GM19452 (cell line): Measurements from ENCODE around the gene TRPM3.

ENCODE experiments used
- ATAC-seq: cut with Tn5 transposase; IDR thresholded peaks from one replicate; pipeline ENCODE4 v1.9.1; 2021; ENCODE audit not compliant: unreplicated experiment

The TRPM3 gene

DNA sequence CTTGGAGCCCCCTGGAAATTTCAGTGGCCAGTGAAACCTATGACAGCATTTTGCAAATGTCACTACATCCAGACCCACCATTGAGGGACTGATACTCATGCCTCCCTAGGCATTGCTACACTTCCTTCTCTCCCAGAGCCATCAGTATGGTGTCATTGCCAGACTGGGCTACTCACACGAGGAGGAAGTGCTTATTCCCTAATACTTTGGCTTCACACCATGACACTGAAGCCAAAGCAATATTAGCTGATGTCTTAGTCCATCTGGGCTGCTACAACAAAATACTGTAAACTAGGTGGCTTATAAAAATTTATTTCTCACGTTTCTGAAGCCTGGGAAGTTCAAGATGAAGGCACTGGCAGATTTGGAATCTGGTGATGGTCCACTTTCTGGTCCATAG, 22.6 kb downstream of the TRPM3 start:
- ATAC-seq: no peak

DNA sequence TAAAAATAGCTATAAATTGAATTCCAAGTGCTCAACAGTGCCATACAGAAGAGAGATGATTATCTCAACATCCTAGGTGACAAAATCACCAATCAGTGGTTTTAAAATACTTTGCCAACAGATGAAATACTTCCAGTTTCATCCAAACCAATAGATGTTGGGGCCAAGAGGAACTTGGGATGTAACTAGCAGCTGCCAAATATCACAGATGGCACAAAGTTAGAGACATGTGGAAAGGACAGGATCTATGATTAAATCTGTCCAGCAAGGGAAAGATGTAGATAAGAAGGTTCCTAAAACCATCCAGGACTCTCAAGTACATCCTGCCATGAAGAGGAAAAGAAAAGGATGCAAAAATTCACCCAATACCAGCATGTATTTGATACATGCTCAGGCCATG, 23.8 kb downstream of the TRPM3 start:
- no peak for ATAC-seq

DNA sequence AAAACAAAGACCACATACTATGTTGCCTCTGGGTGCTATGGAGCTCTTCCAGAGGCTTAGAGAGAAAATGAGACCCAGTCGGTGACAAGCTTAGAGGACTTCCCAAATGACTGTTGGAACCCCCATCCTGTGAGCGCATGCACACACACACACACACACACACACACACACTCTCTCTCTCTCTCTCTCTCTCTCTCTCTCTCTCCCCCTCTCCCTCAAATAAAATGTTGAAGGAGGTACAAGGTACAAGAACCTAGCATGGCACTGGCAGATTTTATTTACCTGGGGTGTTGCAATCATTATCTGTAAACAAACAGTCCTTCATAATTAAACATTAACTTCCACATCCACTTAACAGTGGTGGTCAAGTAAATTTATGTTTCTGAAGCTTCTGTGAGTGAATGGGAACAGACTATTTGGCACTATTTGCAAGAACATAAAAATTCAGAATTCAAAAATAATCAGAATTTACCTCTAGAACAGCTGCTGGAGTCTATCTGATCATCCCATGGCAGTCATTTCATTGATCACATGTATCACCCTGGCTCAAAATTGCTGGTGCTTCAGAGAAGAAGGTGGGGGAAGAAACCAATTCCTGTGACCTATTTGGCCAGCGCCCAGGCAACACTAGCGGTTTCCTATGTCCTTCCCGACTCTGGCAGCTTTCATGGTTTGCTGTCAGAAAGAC, 24.9 kb downstream of the TRPM3 start:
- ATAC-seq: no peak

DNA sequence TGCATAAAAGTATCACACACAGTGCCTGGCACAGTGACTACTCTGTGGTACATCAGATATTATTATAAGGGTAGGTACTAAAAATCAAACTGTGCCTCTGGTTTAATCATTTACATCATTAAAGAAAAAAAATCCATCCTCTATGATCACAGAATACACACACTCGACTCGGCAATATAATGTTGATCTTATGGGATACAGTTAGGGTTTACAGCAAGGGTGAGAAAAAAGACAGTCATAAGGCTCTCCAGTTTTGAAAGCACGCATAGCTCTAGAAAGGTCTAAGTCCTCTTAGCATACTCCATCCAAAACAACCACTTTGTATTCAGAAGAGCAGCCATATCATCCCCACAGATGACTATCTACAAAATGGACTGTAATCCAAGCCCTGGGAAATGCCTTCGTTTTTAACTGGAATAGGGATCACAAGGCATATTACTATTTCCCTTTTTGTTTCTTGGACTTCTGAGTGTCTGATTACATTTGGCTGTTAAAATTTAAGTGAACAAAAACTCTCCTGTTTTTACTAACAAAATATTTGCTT, 26.6 kb downstream of the TRPM3 start:
- no peak for ATAC-seq

DNA sequence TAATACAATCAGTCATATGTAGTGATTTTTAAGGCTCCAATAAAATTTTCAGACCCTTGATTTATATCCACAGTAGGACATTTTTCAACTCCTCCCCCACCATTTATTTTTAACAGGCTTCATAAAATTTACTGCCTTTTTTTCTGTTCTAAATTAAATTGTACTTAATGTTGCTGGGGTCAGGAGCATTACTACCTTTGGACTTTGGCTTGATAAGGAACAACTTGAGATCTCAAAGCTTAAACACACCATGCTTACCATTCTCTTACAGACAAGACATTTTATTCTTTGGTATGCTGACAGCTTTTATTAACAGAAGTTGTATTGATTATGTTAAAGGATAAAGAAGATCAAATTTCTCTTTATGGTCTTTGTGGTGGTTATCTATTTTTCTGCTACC, 30.5 kb downstream of the TRPM3 start:
- ATAC-seq: no peak

DNA sequence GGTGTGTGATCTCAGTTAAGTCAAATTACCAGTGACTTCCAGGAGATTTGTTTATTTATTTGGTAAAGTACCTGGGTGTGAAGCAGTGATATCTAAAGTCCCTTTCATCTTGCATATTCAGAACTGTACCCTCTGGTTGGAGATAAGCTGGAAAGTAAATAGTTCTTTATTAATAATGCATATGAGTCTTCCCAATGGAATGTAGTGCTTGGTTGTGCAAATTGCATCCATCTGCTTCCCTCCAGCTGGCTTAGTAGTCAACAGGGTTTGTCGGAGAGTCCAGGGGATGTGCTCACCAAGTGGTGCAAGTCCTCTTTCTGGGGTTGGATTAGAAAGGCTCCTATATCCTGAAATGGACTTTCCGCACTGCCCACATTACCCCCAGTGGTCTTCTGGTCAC, 42.0 kb downstream of the TRPM3 start:
- no peak for ATAC-seq

DNA sequence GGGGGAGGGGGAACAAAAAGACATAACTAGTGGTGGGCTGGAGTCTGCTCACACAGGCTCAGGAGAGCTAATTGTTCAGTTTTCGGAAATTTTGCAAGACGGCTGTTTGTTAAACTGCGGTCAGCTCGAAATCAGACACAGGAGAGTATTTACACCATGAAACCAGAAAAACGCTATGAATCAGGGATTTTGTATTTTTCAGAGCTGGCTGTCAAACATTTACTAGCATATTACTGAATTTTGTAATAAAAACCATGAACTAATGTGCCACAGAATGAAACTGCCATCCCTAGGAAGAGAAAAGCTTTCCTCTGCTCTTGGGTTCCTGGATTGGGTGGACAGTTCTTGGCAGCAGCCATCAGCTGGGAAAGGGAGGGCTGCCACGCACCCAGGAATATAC, 45.3 kb downstream of the TRPM3 start:
- no peak for ATAC-seq

DNA sequence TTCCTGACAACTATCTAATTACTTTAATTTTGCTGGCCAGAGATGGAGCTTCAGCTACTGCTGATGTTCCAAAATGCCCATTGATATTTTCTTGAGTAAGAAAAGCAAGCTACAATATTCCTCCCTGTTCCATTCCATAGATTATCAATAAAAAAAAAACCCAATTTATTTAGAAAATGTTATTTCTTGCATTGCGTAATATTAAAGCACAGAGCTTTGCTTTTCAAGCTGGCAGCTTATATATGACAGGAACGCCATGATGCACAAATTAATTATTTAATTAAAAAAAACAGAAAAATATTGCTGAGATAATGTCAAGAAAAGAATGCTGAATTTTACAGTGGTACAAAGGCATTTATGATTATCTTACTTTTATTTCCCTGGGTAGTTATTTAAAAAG, 47.9 kb downstream of the TRPM3 start:
- no peak for ATAC-seq

DNA sequence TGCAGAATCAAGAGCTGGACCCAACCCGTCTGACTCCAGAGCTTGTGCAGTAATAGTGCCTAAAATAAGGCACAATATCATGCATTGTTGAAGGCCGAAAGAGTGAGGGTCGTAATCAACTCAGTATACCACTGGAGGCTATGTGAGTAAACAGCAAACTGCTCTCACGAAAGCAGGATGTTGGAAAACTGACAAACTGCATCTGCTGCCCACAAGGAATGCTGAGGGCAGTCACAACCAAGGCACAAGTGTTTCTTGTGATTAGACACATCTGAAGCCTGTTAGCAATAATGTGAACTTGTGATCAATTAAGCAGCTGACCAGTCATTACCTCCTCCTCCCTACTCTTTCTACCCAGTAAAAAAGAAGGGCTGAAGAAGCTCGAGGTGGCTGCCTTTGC, 48.8 kb downstream of the TRPM3 start:
- no peak for ATAC-seq

DNA sequence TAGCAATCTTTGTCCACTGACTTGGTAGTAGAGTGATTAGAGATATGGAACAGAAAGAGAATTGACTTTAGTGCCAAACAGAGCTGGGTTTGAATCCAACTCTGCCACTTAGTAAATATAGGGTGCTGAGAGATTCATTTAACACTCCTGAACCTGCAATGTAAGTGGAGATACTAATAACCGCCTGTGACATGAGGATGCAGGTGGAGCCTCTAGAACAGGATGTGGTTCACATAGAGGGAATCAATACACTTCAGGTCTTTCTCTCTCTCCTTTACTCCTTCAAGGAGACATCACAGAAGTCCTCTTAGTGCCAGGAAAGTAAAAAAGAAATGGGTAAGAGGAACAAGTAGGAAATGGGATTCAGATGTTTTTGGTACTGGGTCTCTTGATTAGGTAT, 49.8 kb downstream of the TRPM3 start:
- ATAC-seq: no peak

DNA sequence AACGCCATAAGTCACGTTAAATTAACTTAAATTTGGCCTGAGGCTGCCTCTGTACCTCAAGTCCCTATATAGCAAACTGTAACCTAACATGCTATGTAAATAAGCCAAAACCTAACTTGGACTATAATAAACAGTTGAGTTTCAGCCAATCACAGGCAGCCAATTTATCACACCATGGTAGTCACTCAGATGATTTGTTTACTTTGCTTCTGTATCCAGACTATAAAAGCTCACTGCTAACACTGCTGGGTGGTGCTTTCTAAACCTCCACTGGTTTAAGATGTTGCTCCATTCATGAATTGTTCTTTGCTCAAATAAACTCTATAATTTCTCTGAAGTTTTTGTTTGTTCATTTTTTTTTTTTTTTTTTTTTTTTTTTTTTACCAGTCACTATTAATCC, 62.8 kb downstream of the TRPM3 start:
- no peak for ATAC-seq

DNA sequence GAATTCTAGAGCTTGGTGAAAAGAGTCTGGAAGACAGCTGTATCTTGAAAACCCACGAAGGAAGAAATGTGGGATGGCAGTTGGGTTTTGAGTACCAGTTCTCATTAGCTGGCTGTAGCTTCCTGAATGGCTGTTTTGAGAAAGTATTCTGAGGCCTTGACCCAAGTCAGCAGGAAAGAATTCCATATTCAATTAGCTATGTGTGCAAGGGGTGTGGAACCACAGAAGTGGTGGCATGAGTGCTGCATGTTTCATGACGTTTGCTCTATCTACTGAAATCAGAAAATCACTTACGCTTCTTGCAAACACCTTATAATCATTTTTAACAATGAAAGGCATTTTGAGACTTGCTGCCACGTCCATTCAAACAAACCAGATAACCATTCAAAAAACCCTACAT, 69.1 kb downstream of the TRPM3 start:
- no peak for ATAC-seq

DNA sequence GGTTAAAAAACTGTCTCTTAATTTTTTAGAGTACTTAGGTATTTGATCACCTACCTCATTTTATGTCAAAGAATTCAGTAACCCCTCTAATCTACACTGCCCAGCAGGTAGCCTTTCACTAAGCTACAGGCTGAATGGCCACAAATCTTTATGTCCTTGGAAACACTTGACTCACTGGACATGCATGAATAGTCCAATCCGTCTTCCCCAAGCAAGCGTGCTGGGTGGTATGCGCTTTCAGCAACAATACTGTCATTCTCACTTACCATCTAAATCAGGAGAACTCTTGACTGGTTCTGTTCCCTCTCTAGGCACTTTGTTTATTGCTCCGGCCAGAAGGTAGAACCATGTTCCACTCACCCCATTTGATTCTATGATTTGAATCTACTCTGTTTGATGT, 73.1 kb downstream of the TRPM3 start:
- no peak for ATAC-seq

DNA sequence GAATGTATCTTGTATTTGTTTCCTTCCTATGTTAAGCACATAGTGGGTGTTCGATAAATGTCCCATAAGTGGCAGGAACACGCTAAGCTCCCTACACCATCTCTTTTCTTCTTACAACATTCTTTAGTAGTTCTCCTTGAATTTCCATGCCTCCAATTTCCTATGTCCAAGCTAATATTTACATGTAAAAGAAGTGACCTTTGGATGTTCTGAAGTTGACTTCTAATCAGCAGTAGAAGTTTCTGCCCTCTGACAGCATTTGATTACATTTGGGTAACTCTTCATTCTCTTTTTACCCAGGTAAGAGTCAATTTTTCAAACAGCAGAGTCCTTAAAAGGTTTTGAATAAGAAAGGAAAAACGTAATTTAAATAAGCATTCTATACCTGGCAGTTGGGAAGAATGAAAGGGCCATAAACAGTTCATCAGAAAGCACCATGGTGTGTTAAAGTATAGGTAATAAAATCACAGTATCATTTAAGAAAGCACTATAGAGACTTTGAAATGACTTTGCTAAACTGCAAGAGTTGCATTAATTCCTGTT, 78.9 kb downstream of the TRPM3 start:
- no peak for ATAC-seq

DNA sequence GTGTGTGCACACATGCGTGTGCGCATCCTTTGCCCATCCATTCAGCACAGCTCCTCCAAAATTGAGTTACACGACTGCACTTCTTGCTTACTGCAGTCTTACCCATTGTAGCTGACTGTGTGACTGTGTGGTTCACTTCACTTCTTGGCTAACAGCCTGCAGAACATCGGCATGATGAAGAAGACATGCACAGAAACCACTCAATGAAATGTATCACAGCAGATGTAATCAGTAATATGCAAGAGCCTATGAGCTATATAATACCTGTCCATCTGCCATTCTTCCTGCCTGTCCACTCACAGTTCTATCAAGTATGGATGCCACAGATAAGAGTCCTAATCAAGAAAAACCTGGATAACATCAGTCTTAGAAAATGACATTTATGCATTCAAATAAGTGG, 83.9 kb downstream of the TRPM3 start:
- no peak for ATAC-seq

DNA sequence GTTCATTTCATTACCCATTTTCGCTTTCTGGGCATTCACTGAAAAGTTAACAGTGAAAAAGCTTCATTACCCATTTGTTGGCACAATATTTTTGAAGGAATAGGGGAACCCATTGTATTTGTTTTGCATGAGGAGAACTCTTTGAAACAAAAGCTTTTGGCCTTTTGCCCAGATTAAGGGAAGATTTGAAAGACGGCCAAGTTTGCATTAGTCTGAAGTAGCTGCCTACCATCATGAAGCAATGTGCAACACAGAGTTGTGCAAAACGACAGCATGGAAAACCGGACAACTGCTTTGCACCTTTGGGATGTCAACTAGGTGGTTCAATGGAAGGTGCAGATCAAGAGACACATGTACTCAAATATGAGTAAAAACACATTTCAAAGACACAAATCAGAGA, 84.9 kb downstream of the TRPM3 start:
- ATAC-seq: no peak

DNA sequence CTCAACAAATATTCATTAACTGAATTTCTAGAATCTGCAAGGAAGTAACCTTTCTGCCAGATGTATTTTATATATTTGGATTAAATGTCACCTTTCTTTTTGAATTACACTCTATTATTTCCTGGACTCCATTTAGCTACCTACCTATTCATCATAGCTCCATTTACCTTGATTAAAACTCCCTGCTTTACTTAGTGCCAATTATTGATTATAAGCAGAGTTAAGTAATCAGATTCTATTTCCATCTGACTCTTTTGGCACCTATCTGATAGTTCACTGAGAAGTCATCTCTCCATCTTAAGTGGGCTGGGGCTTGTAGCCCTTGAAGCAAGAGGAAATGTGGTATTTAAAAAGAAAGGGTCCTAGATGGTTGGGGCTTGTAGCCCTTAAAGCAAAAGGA, 88.6 kb downstream of the TRPM3 start:
- ATAC-seq: no peak

DNA sequence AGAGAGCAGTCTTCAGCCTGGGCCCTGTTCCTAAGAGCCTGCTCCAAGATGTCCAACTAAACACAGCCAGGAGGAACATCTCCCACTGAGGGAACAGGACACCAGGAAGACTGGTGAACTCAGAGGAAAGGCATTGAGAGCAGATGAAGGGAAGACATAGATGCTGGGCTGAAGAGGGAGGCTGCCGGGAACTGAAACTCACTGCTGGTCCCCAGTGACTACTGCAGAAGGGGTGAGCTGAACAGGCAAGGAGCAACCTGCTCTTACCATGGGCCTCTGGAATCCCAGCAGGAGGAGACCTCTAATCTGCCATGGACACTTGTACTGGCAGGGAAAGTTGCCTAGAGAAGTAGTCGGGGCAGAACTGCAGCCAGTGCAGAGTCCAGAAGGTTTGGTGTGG, 95.7 kb downstream of the TRPM3 start:
- no peak for ATAC-seq

DNA sequence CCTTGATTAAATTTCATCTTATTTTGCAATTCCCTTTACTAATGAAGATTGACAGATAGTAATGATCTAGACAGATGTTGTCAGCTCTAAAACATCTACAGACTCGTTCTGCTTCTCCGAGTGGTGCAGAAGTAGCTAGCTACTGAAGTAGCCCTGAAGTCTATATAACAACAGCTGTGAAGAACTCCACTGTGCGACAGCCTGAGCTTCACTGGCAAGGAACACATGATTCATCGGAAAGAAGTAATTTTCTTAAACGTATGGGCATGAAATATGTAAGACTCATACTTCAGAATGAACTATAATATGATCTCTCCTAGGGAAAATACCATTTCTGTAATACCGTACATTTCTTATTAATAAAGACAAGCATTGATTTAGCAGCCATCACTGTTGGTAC, 96.2 kb downstream of the TRPM3 start:
- no peak for ATAC-seq

DNA sequence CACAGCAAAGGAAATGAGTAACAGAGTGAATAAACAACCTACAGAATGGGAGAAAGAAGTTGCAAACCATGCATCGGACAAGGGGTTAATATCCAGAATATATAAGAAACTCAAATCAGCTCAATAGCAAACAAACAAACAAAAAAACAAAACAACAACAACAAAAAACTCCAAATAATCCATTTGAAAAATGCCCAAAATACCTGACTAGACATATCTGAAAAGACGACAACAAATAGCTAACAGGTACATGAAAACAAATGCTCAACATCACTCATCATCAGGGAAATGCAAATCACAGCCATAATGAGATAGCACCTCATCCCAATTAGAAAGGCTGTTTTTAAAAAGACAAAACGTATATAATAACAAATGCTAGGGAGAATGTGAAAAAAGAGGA, 111.2 kb downstream of the TRPM3 start:
- ATAC-seq: no peak

DNA sequence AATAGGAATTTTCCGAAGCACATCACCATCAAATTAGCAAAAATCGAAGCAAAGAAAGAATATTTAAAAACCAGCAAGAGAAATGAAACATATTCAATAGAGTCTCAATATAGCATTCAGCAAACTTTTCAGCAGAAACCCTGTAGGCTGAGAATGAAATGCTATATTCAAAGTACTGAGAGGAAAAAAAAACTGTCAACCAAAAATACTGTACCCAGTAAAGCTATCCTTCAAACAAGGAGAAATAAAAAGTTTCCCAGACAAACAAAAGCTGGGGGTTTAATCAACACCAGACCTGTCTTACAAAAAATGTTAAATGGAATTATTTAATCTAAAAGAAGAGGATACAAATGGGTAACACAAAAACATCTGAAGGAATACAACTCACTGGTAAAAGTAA, 116.0 kb downstream of the TRPM3 start:
- no peak for ATAC-seq

DNA sequence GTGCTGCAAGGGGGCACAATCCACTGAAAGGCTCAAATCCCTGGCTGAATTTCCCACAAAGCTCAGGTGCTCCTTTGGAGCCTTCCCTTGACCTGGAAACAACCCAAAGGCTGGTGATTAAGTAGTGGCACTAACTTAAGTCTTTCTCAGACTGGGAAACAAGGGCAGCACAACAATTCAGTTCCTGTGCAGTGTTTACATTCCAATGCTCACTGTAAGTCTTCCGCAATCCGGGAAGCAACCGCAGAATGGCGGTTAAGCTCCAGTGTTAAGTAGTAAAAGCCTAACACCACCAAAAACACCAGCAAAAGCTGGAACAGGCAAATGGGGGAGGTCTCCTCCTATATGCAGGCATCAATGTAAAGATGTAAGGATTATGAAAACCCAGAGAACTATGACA, 117.2 kb downstream of the TRPM3 start:
- no peak for ATAC-seq

DNA sequence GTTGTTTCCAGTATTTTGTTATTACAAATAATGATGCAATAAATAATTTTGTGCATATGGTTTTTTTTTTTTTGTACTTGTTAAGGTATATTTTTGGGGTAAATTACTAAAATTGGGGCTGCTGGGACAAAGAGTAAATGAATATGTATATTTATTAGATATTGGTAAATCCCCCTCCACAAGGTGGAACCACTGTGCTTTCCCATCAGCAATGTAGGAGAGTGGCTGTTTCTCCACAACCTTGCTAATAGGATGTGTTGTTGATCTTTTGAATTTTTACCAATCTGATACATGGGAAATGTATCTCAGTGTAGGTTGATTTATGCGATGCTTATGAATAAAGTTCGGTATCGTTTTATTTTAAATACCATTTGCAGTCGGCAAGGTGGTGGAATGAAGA, 118.1 kb downstream of the TRPM3 start:
- no peak for ATAC-seq
